BJ (cell line): ENCODE measurements around the gene VEGFD. TPM values are rescaled to one million over a fixed set of nuclear protein-coding genes. Genes with fewer than 3 reads are reported as not detected.
"Not testable (repeated sequence)": the region's sequence is repeated elsewhere in the genome, so short reads cannot be mapped to it uniquely, and the experiment has no call there.

Experiments used
- CTCF ChIA-PET: fragments of 350-600 bp; formaldehyde crosslinking; extraction: SDS; loops from one replicate; lab custom pipeline; 2021; ENCODE audit warnings: antibody characterized with exemption, inconsistent platforms; lab: Yijun Ruan, JAX
- POLR2A ChIA-PET: fragments of 300-600 bp; sonication (Branson Sonifier 250); formaldehyde crosslinking; extraction: SDS; loops from one replicate; lab custom pipeline; 2021; ENCODE audit warnings: antibody characterized with exemption; lab: Charles Lee
- DNase-seq: peaks from one replicate; pipeline ENCODE4 v3.0.0-alpha.2; 2011; ENCODE audit warnings: low read depth
- H3K27me3 ChIP-seq: 2 replicates; pipeline ENCODE4 v1.6.0; 2011; ENCODE audit warnings: low read length; ENCODE audit not compliant: control insufficient read depth, insufficient read depth
- H3K36me3 ChIP-seq: 2 replicates; pipeline ENCODE4 v1.5.1; 2011; ENCODE audit warnings: low read length; ENCODE audit not compliant: control insufficient read depth, insufficient read depth
- H3K4me3 ChIP-seq: 2 replicates; pipeline ENCODE4 v1.5.1; 2011; ENCODE audit warnings: low read depth, mild to moderate bottlenecking, control low read depth, low read length
- CTCF ChIP-seq: IDR thresholded peaks from 2 replicates; pipeline ENCODE4 v1.5.1; 2011; ENCODE audit warnings: low read depth, mild to moderate bottlenecking, control low read depth, inconsistent platforms, low read length, moderate library complexity; ENCODE audit not compliant: insufficient read depth
- polyA plus RNA-seq: library from polyadenylated mRNA; depleted of rRNA; stranded (reverse); fragments of >200 nt; gene quantifications from 2 replicates; pipeline ENCODE4 v1.2.3, GENCODE V29; 2011

Gene VEGFD
- polyA plus RNA-seq, 1 experiment = 0.07 TPM

DNA sequence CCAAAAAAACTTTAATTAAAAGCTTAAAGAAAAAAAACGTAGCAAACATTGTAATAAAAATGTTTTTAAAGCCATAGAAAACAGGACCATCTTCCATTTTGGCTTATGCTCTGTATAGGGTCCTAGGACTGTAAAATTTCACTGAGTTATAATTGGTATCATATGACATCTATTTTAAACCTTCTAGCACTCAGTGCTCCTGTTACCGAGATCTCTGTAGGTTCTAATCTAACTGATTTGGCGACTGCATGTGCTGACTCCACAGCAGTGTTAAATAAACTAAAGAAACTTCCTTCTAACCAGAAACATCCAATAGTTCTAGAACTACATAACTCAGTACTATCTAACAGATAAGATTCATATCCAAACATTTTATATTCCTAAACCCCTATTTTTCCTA lies 68.7 kb downstream of the VEGFD start, which contains the start of gene ASB11:
Gene ASB11, minus strand, starts transcription at position 132 of the 400 bp plus-strand sequence. Its CDS starts 35 bp downstream, at position 97.
- CTCF ChIA-PET = no interaction called here
- POLR2A ChIA-PET = no interaction called here

DNA sequence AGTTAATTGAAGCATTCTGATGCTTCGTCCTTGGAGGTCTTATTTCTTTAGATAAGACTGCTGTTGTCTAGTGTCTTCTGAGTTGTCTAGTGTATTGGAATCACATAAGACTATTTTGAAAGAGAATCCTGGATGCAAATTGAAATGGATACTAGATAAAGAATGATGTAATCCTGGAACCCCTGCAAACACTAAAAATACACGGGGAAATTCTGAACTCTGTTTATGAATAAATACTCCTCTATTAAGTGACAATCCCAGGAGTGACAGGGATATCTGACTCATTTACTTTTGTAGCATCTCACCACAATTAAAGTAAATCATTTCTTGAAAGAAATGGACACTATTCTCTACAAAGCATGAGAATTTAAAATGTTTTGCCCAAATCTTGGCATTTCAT lies 69.7 kb downstream of the VEGFD start:
- no peaks in the 10 kb centered on the region for H3K36me3 ChIP-seq
- H3K27me3 ChIP-seq = no peaks in the 10 kb centered on the region
- ChIA-PET POLR2A (no interaction called here), CTCF (interaction anchor here (0.6 kb wide), 1 partner anchor 900 kb away, joined by 3 read pairs; no protein-coding TSS in a partner anchor)
- TF ChIP-seq CTCF = no peak
- H3K4me3 ChIP-seq = no peak overlapping the region
- DNase-seq = no peak

More for the DNA sequence above, 68.7 kb downstream of the VEGFD start, which contains the start of gene ASB11:
- H3K4me3 ChIP-seq = no peak within 1 kb of the TSS
- TF ChIP-seq CTCF = no peak
- no peaks in the 10 kb centered on the region for H3K27me3 ChIP-seq
- no peak for DNase-seq
- H3K36me3 ChIP-seq = no peaks in the 10 kb centered on the region

- Histone ChIP-seq H3K4me3 (no peak overlapping the region), H3K36me3 (no peaks in the 10 kb centered on the region), H3K27me3 (no peaks in the 10 kb centered on the region)
- ChIA-PET CTCF (no interaction called here), POLR2A (no interaction called here)
- no peak for TF ChIP-seq CTCF
- no peak for DNase-seq
Observed at GRCh38 chrX:15311119-15311518, 73.1 kb downstream of the VEGFD start.

DNA sequence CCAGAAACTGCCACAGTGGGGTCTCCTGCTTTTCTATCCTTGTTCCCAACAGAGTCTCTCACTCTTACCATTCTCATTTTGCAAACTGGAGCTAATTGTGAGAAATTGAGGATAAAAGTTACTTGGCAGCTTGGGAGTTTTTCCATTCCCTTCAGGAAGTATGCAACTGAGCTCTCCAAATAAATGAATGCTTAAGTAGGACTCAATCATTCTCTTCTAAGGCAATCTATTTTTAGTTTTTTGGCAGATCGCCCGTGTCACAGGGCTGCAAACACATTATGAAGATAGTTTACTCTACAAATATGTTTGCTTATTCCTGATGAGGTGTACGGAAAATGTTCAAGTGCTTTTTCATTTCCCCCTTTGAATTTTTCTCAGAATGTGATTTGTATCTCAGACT lies 74.1 kb downstream of the VEGFD start:
- no peaks in the 10 kb centered on the region for H3K36me3 ChIP-seq
- POLR2A ChIA-PET = no interaction called here
- DNase-seq = no peak
- H3K27me3 ChIP-seq = no peaks in the 10 kb centered on the region
- CTCF ChIA-PET = interaction anchor here (1.4 kb wide), 1 partner anchor 10 kb away, joined by 4 read pairs; no protein-coding TSS in a partner anchor
- H3K4me3 ChIP-seq = no peak overlapping the region
- no peak for TF ChIP-seq CTCF

GRCh38 chrX:15305899-15306298 lies 78.3 kb downstream of the VEGFD start:
- POLR2A ChIA-PET, H3K36me3 ChIP-seq, H3K4me3 ChIP-seq, H3K27me3 ChIP-seq, CTCF ChIA-PET, DNase-seq: not testable (repeated sequence)

GRCh38 chrX:15301924-15302323 lies 82.3 kb downstream of the VEGFD start:
- TF ChIP-seq CTCF = no peak
- H3K36me3 ChIP-seq = no peaks in the 10 kb centered on the region
- ChIA-PET POLR2A (interaction anchor here (0.6 kb wide), 1 partner anchor 1076 kb away, joined by 4 read pairs; no protein-coding TSS in a partner anchor), CTCF (no interaction called here)
- no peak for DNase-seq
- H3K4me3 ChIP-seq = no peak overlapping the region
- no peaks in the 10 kb centered on the region for H3K27me3 ChIP-seq
